Measurements from ENCODE around the gene PAX1. TPM values are rescaled to one million over a fixed set of nuclear protein-coding genes. Genes with fewer than 3 reads are reported as not detected.

Gene PAX1
- not detected in 2 replicates for total RNA-seq

DNA sequence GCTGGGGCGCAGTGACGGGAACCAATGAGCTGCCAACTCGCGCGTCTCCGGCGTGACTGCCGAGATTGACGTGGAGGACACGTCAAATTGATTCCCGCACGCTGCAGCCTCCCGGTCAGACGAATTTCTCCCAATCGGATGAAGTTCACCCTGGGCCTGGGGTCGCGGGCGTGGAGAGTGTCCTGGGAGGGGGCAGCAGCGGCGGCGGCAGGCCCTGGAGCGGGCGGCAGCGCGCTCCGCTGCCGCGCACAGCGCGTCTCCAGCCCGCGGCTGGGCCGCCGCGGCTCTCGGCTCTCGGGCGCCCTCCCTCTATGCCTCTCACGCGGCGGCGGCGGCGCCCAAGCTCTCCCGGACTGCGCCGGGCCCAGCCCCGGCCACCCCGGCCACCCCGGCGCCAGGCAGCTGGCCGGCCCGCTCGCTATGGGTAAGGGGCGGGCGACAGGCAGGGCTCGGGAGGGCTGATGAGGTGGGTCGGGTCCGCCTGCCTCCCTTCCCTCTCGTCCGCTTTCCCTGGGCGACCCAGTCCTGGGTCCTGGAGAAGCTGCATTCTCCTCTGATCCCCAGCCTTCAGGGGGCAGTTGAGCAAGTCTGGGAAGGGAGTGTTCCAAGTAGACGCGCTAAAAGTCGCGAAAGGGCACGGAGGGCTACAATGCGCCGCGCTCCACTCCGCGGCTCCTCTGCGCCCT, at the start of gene PAX1:
PAX1 (plus strand) TSS at position 90 of the 686 bp plus-strand sequence; CDS start at position 139, 49 bp downstream.

Other genes starting within 250 kb of the PAX1 start
- gene NKX2-2, start 191.6 kb upstream of the PAX1 start, total RNA-seq: not detected in 2 replicates